HG02610 (cell line): ENCODE measurements around the gene PHKA1.
"Not testable (repeated sequence)": the region's sequence is repeated elsewhere in the genome, so short reads cannot be mapped to it uniquely, and the experiment has no call there.

Source experiments
- ATAC-seq: cut with Tn5 transposase; IDR thresholded peaks from one replicate; pipeline ENCODE4 v1.9.1; 2021; ENCODE audit warnings: mild to moderate bottlenecking, moderate library complexity; ENCODE audit not compliant: unreplicated experiment

The PHKA1 gene

GRCh38 chrX:72713599-72714477 is at the start of gene PHKA1:
Gene PHKA1 (minus strand): TSS chrX:72714306. CDS start chrX:72713880, 426 bp downstream.
- not testable (repeated sequence) for ATAC-seq

GRCh38 chrX:72760454-72760853 is 46.3 kb upstream of the PHKA1 start:
- not testable (repeated sequence) for ATAC-seq

DNA sequence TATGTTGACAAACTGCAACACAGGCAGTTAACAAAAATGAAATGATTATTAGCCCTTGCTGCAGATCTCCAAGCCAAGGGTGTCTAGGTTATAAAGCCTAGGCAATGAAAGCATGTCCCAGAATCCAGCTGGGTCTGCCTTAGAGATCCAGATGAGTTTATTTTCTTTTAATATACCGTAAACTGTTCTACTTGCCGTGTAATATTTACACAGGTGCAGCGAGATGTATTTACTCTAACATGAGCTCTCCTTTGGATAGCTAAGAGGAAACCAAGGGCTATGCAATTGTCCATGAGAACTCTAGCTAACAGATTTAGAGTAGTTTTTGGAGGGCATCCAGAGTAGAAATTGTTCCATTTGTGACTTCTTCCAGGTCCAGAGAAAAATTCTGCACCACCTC is 34.4 kb upstream of the PHKA1 start:
- not testable (repeated sequence) for ATAC-seq

DNA sequence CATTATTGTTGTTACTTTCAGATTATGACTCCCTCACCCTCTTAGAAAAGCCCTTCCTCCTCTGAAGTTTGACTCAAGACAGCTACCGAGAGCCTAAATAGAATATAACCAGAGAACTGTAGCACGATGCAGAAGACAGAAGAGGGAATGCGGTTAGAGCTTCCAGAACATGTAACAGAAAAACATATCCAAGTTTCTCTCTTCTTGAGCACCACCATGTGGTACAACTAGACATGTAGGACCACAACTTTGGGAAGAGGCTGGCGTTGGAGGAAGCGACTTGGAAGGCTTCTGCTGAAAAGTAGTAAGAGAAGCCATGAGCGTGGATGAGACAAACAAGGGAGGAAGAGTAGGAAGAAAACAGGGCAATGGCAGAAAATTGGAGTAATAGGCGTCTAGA is 31.4 kb upstream of the PHKA1 start:
- not testable (repeated sequence) for ATAC-seq

DNA sequence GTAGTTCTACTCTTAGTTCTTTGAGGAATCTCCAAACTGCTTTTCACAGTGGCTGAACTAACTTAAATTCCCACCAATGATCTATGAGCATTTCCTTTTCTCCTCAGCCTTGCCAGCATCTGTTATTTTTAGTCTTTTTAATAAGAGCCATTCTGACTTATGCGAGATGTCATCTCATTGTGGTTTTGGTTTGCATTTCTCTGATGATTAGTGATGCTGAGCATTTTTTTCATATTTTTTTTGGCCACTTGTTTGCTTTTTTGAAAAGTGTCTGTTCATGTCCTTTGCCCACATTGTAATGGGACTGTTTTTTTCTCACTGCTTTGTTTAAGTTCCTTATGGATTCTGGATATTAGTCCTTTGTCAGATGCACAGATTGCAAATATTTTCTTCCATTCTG is 21.5 kb upstream of the PHKA1 start:
- no peak for ATAC-seq

DNA sequence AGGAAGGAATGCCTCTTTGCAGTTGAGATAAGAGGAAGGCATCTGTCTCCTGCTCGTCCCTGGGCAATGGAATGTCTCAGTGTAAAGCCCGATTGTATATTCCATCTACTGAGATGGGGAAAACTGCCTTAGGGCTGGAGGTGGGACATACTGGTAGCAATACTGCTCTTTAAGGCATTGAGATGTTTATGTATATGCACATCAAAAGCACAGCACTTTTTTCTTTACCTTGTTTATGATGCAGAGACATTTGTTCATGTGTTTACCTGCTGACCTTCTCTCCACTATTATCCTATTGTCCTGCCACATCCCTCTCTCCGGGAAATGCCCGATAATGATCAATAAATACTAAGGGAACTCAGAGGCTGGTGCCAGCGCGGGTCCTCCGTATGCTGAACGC is 19.5 kb upstream of the PHKA1 start:
- not testable (repeated sequence) for ATAC-seq

DNA sequence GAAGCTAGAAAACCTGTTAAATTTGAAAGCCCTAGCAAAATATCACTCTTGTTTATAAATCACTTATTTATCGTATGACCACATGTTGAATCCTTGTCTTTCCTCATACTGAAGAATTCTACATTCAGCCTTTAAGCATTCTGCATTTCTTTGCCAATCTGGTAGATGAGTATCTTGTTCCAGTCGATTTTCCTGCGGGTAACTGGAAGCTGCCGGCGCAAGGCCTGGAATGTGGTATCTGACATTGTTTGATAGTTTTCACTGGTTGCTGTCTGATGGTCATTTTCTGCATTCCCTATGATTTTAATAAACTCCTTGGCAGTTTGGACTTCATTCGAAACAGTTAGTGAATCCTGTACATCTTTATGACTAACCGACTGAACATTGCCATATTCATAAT is 13.7 kb upstream of the PHKA1 start:
- no peak for ATAC-seq

DNA sequence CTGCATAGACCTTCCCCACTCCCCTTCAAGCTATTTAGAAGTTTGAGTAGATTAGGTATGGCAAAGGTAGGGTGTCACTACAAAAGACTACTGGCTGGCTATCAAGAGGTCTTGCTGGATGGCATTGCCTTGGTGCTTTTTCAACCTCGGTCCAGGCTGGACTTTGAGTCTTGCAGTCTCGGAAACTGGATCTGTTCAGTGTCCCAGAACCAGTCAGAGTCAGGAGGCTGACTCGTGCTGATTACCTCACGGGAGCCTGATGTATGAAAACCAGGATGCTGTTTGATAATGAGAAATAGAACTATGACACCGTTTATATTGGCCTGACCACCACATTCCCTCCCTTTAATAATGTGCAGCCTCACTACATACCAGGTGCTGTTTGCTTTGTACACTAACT is 2.7 kb upstream of the PHKA1 start:
- ATAC-seq, result no peak

DNA sequence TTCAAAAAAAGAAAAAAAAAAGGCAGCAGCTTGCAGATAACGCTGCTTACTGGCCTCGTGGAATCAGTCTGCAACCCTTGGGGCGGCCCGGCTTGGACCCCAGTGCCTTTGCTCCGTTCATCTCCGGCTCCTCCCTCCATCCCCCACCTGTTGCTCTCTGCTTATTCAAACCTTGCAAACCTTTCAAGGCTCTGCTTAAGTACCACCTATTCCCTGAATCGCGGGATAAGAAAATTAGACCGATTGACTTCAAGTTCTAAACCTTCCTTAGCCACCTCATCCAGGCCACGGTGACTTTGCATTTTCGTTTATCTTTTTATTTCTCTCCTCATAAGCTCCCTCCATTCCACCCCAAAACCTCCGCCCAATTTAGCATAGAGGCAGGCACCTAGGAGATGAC is 1.4 kb upstream of the PHKA1 start:
- no peak for ATAC-seq

- no peak for ATAC-seq
These were observed 391 bp upstream of the PHKA1 start for GRCh38 chrX:72714478-72714916.

- no peak for ATAC-seq
These were observed 976 bp downstream of the PHKA1 start for GRCh38 chrX:72713130-72713529.

GRCh38 chrX:72712094-72712755 is 1.9 kb downstream of the PHKA1 start:
- ATAC-seq, result no peak

DNA sequence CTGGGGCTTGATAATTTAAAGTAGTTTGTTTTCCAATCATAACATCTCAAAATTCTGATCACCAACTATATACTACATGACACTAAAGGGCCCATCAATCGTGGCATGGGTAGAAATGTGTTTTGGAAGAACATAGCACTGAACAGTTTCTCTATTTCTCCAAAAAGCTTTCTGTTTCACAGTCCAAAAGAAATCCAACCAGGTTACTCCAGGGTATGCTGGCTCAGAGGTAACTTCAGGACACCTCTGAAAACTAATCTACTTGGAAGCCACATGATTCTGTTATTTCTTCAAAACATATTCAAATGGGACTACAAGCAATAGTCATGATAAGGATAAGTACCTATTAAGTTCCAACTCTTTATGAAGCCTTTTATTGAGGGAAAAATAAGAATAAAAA is 8.3 kb downstream of the PHKA1 start:
- no peak for ATAC-seq

GRCh38 chrX:72705111-72705510 is 9.0 kb downstream of the PHKA1 start:
- no peak for ATAC-seq

GRCh38 chrX:72694170-72694569 is 19.9 kb downstream of the PHKA1 start:
- ATAC-seq, result no peak

GRCh38 chrX:72693477-72693876 is 20.6 kb downstream of the PHKA1 start:
- ATAC-seq, result no peak

GRCh38 chrX:72687396-72687795 is 26.7 kb downstream of the PHKA1 start:
- ATAC-seq, result no peak

- ATAC-seq, result no peak
These were observed 28.2 kb downstream of the PHKA1 start for GRCh38 chrX:72685810-72686456.

DNA sequence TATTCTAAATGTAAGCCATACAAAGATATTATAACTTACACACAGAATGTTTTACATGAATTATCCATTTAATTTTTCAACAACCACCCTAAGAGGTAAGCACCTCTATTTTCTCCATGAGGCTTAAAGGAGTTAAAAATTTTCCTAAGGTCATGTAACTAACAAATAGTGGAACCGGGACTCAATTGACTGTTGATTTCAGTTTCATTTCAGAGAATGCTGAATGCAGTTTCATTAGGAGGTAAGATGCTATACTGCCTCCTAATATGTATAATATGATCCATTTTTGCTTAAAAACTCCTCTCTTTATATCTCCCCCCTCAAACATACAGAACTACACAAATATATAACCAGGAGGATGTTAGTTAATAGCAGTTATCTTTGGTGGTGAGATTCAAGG is 29.1 kb downstream of the PHKA1 start:
- ATAC-seq, result no peak

DNA sequence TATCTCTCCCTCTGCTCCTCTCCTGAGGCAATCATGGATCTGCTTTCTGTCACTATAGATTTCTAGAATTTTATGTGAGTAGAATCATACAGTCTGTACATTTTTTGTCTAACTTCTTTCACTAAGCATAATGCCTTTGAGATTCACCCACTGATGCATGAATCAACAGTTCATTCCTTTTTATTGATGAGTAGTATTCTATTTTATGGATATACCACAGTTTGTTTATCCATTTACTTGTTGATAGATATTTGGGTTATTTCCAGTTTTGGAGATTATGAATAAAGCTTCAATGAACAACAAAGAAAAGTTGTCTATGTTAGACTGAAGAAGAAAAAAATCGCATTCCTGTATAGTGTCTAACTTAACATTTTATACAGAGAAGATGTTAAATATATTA is 30.5 kb downstream of the PHKA1 start:
- no peak for ATAC-seq

DNA sequence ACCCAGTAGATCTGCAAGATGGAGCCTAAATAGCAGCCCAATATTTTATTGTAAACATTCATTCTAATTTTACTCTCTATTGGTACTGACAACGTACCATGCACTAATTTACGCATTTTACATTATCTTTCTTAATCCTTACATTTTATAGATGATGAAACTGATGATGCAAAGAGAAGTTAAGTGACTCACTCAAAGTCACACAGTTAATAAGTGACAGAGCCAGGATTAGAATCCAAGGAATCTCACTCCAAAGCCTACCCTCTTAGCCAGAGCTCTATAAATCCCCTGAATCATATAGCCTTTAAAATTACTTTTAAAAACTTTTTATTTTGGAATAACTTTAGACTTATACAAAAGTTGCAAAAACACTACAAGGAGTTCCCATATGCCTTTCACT is 37.6 kb downstream of the PHKA1 start:
- ATAC-seq, result no peak

GRCh38 chrX:72673951-72674350 is 40.2 kb downstream of the PHKA1 start:
- ATAC-seq, result not testable (repeated sequence)
